ES-I3 (cell line): ENCODE results near the gene CDC25C.
"Not testable (repeated sequence)": the region's sequence is repeated elsewhere in the genome, so short reads cannot be mapped to it uniquely, and the experiment has no call there.

Experiments
- H3K36me3 ChIP-seq: 2 replicates; pipeline ENCODE4 v1.6.1; 2013; ENCODE audit warnings: mild to moderate bottlenecking, low read length, control low read depth, moderate library complexity; ENCODE audit not compliant: insufficient read depth
- H3K4me1 ChIP-seq: 2 replicates; pipeline ENCODE4 v1.6.1; 2013; ENCODE audit warnings: mild to moderate bottlenecking, control low read depth, low read length; ENCODE audit not compliant: insufficient read depth
- H3K9ac ChIP-seq: 2 replicates; pipeline ENCODE4 v1.6.1; 2013; ENCODE audit warnings: low read depth, mild to moderate bottlenecking, low read length, moderate library complexity
- H3K9me3 ChIP-seq: 2 replicates; pipeline ENCODE4 v1.6.1; 2013; ENCODE audit warnings: mild to moderate bottlenecking, low read length, moderate library complexity; ENCODE audit not compliant: control insufficient read depth, insufficient read depth

CDC25C gene

DNA sequence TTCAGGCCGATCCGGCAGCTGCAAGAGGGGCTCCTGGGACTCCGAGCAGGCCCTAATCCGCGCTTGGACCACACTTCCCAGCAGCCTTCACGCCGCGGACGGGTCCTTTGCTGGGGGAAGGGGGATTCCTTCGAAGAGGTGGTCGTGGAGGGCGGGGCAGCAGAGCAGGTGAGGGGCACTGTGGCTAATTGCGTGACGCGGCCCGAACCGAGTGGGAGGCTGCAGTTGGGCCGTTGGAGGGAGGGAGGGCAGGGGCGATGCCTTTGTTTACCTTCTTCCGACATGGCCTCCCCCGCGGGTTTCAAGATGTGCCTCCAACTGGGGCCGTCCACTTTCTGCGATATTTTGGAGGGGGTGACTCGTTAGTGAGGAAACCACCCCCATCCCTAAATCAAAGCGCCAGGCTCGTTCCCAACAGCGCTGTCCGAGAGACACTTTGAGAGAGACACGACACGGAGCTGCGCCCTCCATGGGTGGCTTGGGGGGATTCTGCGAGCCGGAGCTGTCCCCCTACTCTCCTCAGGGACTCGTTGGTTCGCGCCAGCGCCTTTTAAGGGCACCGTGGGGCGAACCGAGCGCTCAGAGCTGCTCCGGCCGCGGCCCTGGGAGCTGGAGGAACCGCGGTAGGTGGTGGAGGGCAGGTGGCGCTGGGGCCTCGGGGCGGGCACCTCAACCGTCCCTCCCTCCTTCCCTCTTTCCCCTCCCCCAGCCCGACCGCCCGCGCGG is 6.2 kb upstream of the CDC25C start, which contains the start of gene FAM53C:
Gene FAM53C, plus strand, starts transcription at position 582 of the 726 bp plus-strand sequence. CDS start 3,070 bp downstream, outside the sequence.
- H3K36me3 ChIP-seq, result peaks cover 7% of the 10 kb centered on the region
- H3K9me3 ChIP-seq, result no peaks in the 10 kb centered on the region
- peak within 1 kb of the TSS; percentile 83 for H3K9ac ChIP-seq
- peaks cover 11% of the 10 kb centered on the region; the same call in 1 of the 2 replicates for H3K4me1 ChIP-seq

DNA sequence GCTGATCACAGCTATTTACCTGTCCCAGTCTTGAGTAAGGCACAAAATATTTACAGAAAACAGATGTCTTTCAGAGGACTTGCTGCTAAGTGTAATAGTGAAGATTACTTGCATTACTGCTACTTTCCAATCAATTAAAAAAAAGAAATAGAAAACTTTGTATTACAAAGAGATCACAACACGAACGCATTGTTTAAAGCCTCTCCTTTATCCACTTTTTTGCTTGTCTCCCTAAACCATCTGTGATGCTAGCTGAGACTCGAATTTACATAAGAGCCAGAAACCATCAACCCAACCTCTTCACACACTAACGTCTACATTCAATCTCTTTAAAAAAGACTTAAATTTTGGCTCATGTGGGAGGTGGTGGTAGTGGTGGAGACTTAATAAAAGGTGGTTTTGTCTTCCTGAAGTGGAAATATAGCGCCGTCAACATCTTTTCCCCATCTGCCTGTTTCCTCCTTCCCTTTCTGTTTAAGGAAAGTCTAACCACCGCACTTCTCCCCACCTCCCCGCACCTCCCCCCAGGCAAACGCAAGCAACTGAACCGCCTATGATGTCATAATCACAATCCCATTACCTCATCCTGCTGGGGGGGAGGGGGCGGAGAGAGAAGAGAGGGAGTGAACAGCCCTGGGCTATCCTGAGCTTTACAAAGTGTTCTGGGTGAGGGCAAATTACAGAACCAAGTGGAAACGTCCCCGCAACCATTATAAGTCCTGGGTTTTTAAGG is 5.5 kb upstream of the CDC25C start:
- Histone ChIP-seq H3K9ac (peak overlapping the region; percentile 83), H3K4me1 (peaks cover 11% of the 10 kb centered on the region; the same call in 1 of the 2 replicates), H3K9me3 (no peaks in the 10 kb centered on the region), H3K36me3 (peaks cover 7% of the 10 kb centered on the region)

DNA sequence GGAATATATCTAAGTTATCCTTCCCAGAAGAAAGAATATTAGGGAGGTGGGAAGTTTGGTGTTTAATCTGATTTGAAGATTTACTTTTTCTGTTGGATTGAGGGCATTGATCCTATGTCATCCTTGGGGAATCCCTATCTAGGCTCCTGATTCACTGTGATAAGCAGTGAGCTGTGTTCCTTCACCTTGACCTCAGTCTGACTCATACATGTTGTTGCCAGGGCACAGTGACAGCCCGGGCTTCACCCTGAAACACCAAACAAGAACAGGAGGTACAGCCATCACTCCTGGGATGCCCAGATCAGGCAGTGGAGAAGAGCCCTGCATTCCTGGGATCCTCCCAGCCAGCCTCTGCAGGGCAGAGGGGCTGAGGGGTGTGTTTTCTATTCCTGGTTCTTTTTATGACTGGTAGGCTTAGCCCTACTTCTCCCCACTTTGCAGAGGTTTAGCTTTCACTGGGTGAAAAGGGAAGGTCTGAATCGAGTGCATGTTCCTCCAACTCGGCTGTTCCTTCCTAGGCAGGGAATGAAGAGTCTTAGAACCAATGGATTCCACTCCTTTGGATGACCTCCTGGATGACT is 3.4 kb upstream of the CDC25C start:
- no peak overlapping the region for H3K9ac ChIP-seq
- no peaks in the 10 kb centered on the region for H3K9me3 ChIP-seq
- peaks cover 11% of the 10 kb centered on the region; the same call in 1 of the 2 replicates for H3K4me1 ChIP-seq
- H3K36me3 ChIP-seq, result no peaks in the 10 kb centered on the region

GRCh38 chr5:138330813-138331448 is 673 bp downstream of the CDC25C start:
- H3K9me3 ChIP-seq, result no peaks in the 10 kb centered on the region
- peak overlapping the region; percentile 80 for H3K9ac ChIP-seq
- no peaks in the 10 kb centered on the region for H3K4me1 ChIP-seq
- no peaks in the 10 kb centered on the region for H3K36me3 ChIP-seq

DNA sequence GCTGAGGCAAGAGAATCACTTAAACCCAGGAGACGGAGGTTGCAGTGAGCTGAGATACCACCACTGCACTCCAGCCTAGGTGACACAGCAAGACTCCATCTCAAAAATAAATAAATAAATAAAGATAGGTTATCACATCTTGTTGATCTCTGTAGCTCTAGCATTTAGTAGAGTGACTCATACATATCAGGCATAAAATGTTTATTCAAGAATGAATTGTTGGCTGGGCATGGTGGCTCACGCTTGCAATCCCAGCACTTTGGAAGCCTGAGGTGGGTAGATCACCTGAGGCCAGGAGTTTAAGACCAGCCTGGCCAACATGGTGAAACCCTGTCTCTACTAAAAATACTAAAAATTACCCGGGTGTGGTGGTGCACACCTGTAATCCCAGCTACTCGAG is 13.4 kb downstream of the CDC25C start:
- H3K4me1 ChIP-seq, H3K9me3 ChIP-seq, H3K9ac ChIP-seq, H3K36me3 ChIP-seq: not testable (repeated sequence)

DNA sequence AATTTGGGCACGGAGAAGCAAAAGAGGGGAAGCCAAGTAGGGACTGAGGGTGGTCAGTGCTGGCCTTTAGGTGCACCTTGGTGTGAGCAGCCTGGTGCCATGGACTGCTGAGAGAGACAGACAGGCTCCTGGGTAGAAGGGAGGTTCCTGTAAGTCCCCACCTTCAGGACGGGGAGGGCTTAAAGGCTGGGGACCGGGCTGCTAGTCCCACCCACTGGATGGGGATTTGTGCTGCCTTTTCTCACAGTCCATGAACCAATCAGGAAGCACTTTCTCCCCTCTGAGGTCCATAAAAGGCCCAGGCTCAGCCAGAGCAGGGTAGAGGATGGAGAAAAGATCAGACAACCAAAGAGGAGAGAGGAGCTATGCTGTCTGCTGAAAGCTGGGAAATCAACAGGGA is 15.2 kb downstream of the CDC25C start:
- H3K9me3 ChIP-seq, result no peaks in the 10 kb centered on the region
- no peak overlapping the region for H3K9ac ChIP-seq
- H3K4me1 ChIP-seq, result no peaks in the 10 kb centered on the region
- H3K36me3 ChIP-seq, result no peaks in the 10 kb centered on the region; the same call in 1 of the 2 replicates

- no peaks in the 10 kb centered on the region; the same call in 1 of the 2 replicates for H3K36me3 ChIP-seq
- no peaks in the 10 kb centered on the region for H3K9me3 ChIP-seq
- H3K4me1 ChIP-seq, result no peaks in the 10 kb centered on the region
- H3K9ac ChIP-seq, result no peak overlapping the region
Measured at GRCh38 chr5:138315751-138316278, 15.8 kb downstream of the CDC25C start.

GRCh38 chr5:138305797-138306196 is 25.8 kb downstream of the CDC25C start:
- no peaks in the 10 kb centered on the region for H3K9me3 ChIP-seq
- H3K9ac ChIP-seq, result no peak overlapping the region
- H3K4me1 ChIP-seq, result no peaks in the 10 kb centered on the region
- peaks cover 3% of the 10 kb centered on the region; the same call in 1 of the 2 replicates for H3K36me3 ChIP-seq

DNA sequence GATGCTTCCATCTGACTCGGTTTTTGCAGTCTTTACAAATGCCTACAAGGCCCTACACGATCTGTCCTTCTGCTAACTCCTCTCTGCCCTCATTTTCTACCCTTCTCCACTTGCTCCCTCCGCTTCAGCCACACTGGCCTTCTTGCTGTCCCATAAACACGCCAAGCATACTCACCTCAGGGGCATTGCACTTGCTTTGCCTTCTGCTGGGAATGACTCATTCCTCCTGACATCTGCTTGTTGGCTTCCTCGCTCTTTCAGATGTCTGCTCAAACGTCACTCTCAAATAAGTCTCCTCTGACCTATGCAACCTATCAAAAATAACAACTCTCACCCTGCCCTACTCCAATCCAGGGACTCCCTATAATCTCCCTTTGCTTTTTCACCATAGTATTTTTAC is 28.2 kb downstream of the CDC25C start:
- no peaks in the 10 kb centered on the region for H3K4me1 ChIP-seq
- 0 out of 2 replicates have a peak, but pooled peaks cover 3% of the 10 kb centered on the region for H3K36me3 ChIP-seq
- no peaks in the 10 kb centered on the region for H3K9me3 ChIP-seq
- H3K9ac ChIP-seq, result no peak overlapping the region

GRCh38 chr5:138289296-138289695 is 42.3 kb downstream of the CDC25C start:
- no peaks in the 10 kb centered on the region for H3K9me3 ChIP-seq
- peaks cover 3% of the 10 kb centered on the region; the same call in 1 of the 2 replicates for H3K36me3 ChIP-seq
- no peak overlapping the region for H3K9ac ChIP-seq
- H3K4me1 ChIP-seq, result no peaks in the 10 kb centered on the region

GRCh38 chr5:138287246-138287645 is 44.4 kb downstream of the CDC25C start:
- no peak overlapping the region for H3K9ac ChIP-seq
- no peaks in the 10 kb centered on the region for H3K9me3 ChIP-seq
- H3K4me1 ChIP-seq, result no peaks in the 10 kb centered on the region
- H3K36me3 ChIP-seq, result peaks cover 3% of the 10 kb centered on the region; the same call in 1 of the 2 replicates

GRCh38 chr5:138282920-138283742 is 48.5 kb downstream of the CDC25C start:
- H3K4me1 ChIP-seq, result no peaks in the 10 kb centered on the region

GRCh38 chr5:138280915-138281314 is 50.7 kb downstream of the CDC25C start:
- Histone ChIP-seq H3K9me3 (no peaks in the 10 kb centered on the region), H3K9ac (no peak overlapping the region), H3K36me3 (no peaks in the 10 kb centered on the region), H3K4me1 (no peaks in the 10 kb centered on the region)

More at GRCh38 chr5:138282920-138283742, 48.5 kb downstream of the CDC25C start:
- Histone ChIP-seq H3K9ac (no peak overlapping the region), H3K36me3 (peaks cover 3% of the 10 kb centered on the region; the same call in 1 of the 2 replicates), H3K9me3 (no peaks in the 10 kb centered on the region)
